ENCODE measurements around the gene PRMT1.

DNA sequence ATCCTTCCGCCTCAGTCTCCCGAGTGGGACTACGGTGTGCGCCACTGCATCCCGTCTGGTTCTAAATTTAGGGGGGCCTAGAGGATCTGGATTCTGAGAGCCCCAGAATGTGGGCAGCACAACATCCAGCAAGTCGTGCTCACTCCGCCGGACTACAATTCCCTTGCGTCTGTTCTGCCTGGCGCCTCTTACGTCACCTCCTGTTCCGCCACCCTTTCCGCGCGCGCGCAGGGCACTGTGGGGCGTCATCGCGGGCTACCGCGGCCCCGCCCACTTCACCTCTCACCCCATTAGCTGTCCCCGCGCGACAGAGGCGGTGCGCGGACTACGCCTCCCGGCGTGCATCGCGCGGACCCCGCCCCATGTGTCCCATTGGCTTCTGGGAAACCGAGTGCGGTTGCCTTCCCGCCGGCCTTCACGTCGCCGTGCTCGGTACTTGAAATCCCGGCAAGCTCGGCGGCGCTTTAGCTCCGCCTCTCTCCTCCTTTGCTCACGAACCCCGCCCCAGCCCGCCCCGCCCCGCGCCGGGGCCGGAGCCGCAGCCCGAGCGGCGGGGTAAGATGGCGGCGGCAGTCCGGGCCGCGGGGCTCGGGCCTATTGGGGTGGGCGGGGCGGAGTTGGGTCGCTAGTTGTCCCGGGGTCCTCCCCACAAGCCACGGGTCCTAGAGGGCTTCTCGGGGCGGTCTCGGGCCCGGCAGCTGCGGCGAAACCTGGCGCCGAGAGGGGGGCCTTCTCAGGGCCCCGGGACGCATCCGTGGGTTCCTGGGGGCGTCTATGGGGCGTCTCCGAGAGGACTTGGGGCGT lies 35.2 kb upstream of the PRMT1 start, which contains the start of gene SCAF1:
- TF ChIP-seq, protein P1, sequence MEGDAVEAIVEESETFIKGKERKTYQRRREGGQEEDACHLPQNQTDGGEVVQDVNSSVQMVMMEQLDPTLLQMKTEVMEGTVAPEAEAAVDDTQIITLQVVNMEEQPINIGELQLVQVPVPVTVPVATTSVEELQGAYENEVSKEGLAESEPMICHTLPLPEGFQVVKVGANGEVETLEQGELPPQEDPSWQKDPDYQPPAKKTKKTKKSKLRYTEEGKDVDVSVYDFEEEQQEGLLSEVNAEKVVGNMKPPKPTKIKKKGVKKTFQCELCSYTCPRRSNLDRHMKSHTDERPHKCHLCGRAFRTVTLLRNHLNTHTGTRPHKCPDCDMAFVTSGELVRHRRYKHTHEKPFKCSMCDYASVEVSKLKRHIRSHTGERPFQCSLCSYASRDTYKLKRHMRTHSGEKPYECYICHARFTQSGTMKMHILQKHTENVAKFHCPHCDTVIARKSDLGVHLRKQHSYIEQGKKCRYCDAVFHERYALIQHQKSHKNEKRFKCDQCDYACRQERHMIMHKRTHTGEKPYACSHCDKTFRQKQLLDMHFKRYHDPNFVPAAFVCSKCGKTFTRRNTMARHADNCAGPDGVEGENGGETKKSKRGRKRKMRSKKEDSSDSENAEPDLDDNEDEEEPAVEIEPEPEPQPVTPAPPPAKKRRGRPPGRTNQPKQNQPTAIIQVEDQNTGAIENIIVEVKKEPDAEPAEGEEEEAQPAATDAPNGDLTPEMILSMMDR (IDR thresholded peaks at IDR 0.05; ENCODE audit: insufficient read depth, low read depth, low read length): no peak
- TF ChIP-seq EZH2 (IDR thresholded peaks at IDR 0.05; ENCODE audit: insufficient read depth, low read length): no peak

Data from astrocyte (in vitro differentiated cells and primary cell).